H1 (cell line): ENCODE results near the gene TPRN. TPM values are rescaled to one million over a fixed set of nuclear protein-coding genes. Genes with fewer than 3 reads are reported as not detected.

Experiments
- CTCF ChIA-PET: fragments of 300-600 bp; sonication (Branson Sonifier 250); formaldehyde crosslinking; loops from one replicate; lab custom pipeline; 2021; ENCODE audit not compliant: partially characterized antibody; lab: Charles Lee
- POLR2A ChIA-PET: fragments of 300-600 bp; sonication (Branson Sonifier 250); formaldehyde crosslinking; loops from one replicate; lab custom pipeline; 2021; ENCODE audit warnings: inconsistent platforms; ENCODE audit not compliant: partially characterized antibody; lab: Charles Lee
- DNase-seq, 2 experiments: peaks; one replicate each; pipeline versions ENCODE4 v3.0.0 to v3.0.0-alpha.2; 2010 to 2022; ENCODE audit warnings: low spot score in 2 of 2, low read depth in 1 of 2, mixed read lengths in 1 of 2
- FAIRE-seq: peaks from 2 replicates; lab custom pipeline; 2011; peaks lifted over from hg19 to GRCh38; lab: Jason Lieb, UNC
- H2AFZ ChIP-seq: 2 replicates; pipeline ENCODE4 v1.8.1; 2012; ENCODE audit warnings: low read length, inconsistent platforms
- H2AK5ac ChIP-seq: 2 replicates; pipeline ENCODE4 v1.6.1; 2013; ENCODE audit warnings: low read depth, low read length
- H2BK120ac ChIP-seq: replicated peaks from 2 replicates; pipeline ENCODE3; 2013; ENCODE audit warnings: low read depth, low read length, inconsistent platforms
- H2BK12ac ChIP-seq: 2 replicates; pipeline ENCODE4 v1.6.1; 2013; ENCODE audit warnings: low read depth, low read length
- H2BK15ac ChIP-seq: 2 replicates; pipeline ENCODE4 v1.6.1; 2013; ENCODE audit warnings: low read length
- H2BK20ac ChIP-seq: 2 replicates; pipeline ENCODE4 v1.6.1; 2013; ENCODE audit warnings: low read length
- H2BK5ac ChIP-seq: 2 replicates; pipeline ENCODE4 v1.6.1; 2013; ENCODE audit warnings: low read depth, low read length
- H3K14ac ChIP-seq: 2 replicates; pipeline ENCODE4 v1.6.1; 2013; ENCODE audit warnings: inconsistent platforms; ENCODE audit not compliant: insufficient read length
- H3K18ac ChIP-seq: 2 replicates; pipeline ENCODE4 v1.6.1; 2013; ENCODE audit warnings: low read length; ENCODE audit errors: extremely low read depth
- H3K23ac ChIP-seq: 2 replicates; pipeline ENCODE4 v1.6.1; 2013; ENCODE audit warnings: inconsistent platforms; ENCODE audit not compliant: insufficient read length
- H3K23me2 ChIP-seq: 2 replicates; pipeline ENCODE4 v1.6.1; 2013; ENCODE audit warnings: low read depth, low read length
- H3K27ac ChIP-seq: 2 replicates; pipeline ENCODE4 v1.6.1; 2011; ENCODE audit warnings: low read depth, low read length, inconsistent platforms
- H3K27me3 ChIP-seq, 4 experiments: replicated peaks in 1 of 4; 1 replicate in 1 of 4; 2 replicates in 3 of 4; pipeline versions ENCODE4 v1.6.1 to v1.8.1; 2011 to 2013; ENCODE audit warnings: low read length in 3 of 4, mild to moderate bottlenecking in 3 of 4, inconsistent platforms in 2 of 4, mixed read lengths in 2 of 4, moderate library complexity in 1 of 4; ENCODE audit not compliant: control insufficient read depth in 3 of 4, insufficient read depth in 3 of 4; ENCODE audit errors: extremely low read depth in 1 of 4
- H3K36me3 ChIP-seq, 4 experiments: 2 replicates each; pipeline versions ENCODE4 v1.6.1 to v1.8.1; 2011 to 2013; ENCODE audit warnings: mild to moderate bottlenecking in 4 of 4, low read length in 3 of 4, moderate library complexity in 2 of 4, control low read depth in 1 of 4, inconsistent platforms in 1 of 4; ENCODE audit not compliant: insufficient read depth in 4 of 4, control insufficient read depth in 2 of 4
- H3K4ac ChIP-seq: replicated peaks from 2 replicates; pipeline ENCODE3; 2013; ENCODE audit warnings: low read length, low read depth, mixed read lengths, inconsistent platforms; ENCODE audit not compliant: insufficient read length
- H3K4me1 ChIP-seq, 4 experiments: replicated peaks in 1 of 4; 1 replicate in 1 of 4; 2 replicates in 3 of 4; pipeline versions ENCODE4 v1.6.1 to v1.8.1; 2011 to 2013; ENCODE audit warnings: low read length in 3 of 4, inconsistent platforms in 2 of 4, mixed read lengths in 1 of 4; ENCODE audit not compliant: insufficient read depth in 4 of 4, control insufficient read depth in 3 of 4
- H3K4me2 ChIP-seq, 2 experiments: 2 replicates each; pipeline versions ENCODE4 v1.6.1 to v1.8.1; 2011 to 2013; ENCODE audit warnings: low read depth in 2 of 2, low read length in 2 of 2, control low read depth in 1 of 2, inconsistent platforms in 1 of 2, mild to moderate bottlenecking in 1 of 2; ENCODE audit not compliant: insufficient read depth in 1 of 2
- H3K4me3 ChIP-seq, 4 experiments: fragments of 200-600, 300-600 bp in 1 of 4; sonication (generic), shearing (Covaris generic), sonication (Bioruptor Twin) in 1 of 4; 2 replicates each; pipeline versions ENCODE4 v1.5.1 to v1.8.1; 2011 to 2016; ENCODE audit warnings: low read length in 4 of 4, low read depth in 3 of 4, control low read depth in 2 of 4, inconsistent platforms in 2 of 4, mild to moderate bottlenecking in 2 of 4, mixed read lengths in 1 of 4, moderate library complexity in 1 of 4; ENCODE audit not compliant: insufficient read depth in 2 of 4; ENCODE audit errors: extremely low read depth in 1 of 4
- H3K56ac ChIP-seq: replicated peaks from 2 replicates; pipeline ENCODE3; 2013; ENCODE audit warnings: low read depth, mild to moderate bottlenecking, mixed read lengths, low read length, inconsistent platforms; ENCODE audit not compliant: insufficient read length
- H3K79me1 ChIP-seq: 2 replicates; pipeline ENCODE4 v1.6.1; 2013; ENCODE audit warnings: low read depth, low read length, control low read depth
- H3K79me2 ChIP-seq, 2 experiments: 2 replicates each; pipeline versions ENCODE4 v1.6.1 to v1.8.1; 2012 to 2013; ENCODE audit warnings: low read length in 2 of 2, mild to moderate bottlenecking in 2 of 2, inconsistent platforms in 1 of 2; ENCODE audit not compliant: insufficient read depth in 2 of 2, control insufficient read depth in 1 of 2
- H3K9ac ChIP-seq, 4 experiments: replicated peaks in 1 of 4; 1 replicate in 1 of 4; 2 replicates in 3 of 4; pipeline versions ENCODE4 v1.6.1 to v1.8.1; 2011 to 2013; ENCODE audit warnings: low read depth in 3 of 4, low read length in 3 of 4, control low read depth in 2 of 4, mild to moderate bottlenecking in 2 of 4, moderate library complexity in 2 of 4, inconsistent platforms in 1 of 4; ENCODE audit errors: extremely low read depth in 1 of 4
- H3K9me3 ChIP-seq, 2 experiments: 2 replicates each; pipeline versions ENCODE4 v1.6.1 to v1.8.1; 2012 to 2013; ENCODE audit warnings: mild to moderate bottlenecking in 2 of 2, moderate library complexity in 2 of 2, control low read depth in 1 of 2, inconsistent platforms in 1 of 2, low read depth in 1 of 2, low read length in 1 of 2, mixed read lengths in 1 of 2; ENCODE audit not compliant: insufficient read depth in 2 of 2
- H4K20me1 ChIP-seq, 2 experiments: replicated peaks in 1 of 2; 2 replicates each; pipeline versions ENCODE3 to v1.8.1; 2011 to 2013; ENCODE audit warnings: inconsistent platforms in 2 of 2, low read length in 2 of 2, mild to moderate bottlenecking in 1 of 2; ENCODE audit not compliant: insufficient read depth in 2 of 2, control insufficient read depth in 1 of 2
- H4K5ac ChIP-seq: 2 replicates; pipeline ENCODE4 v1.6.1; 2013; ENCODE audit warnings: low read length, low read depth, mixed read lengths, inconsistent platforms; ENCODE audit not compliant: insufficient read length
- H4K8ac ChIP-seq: 2 replicates; pipeline ENCODE4 v1.8.0; 2013; ENCODE audit warnings: mild to moderate bottlenecking, moderate library complexity, low read length, inconsistent platforms; ENCODE audit not compliant: insufficient read depth; ENCODE audit errors: extremely low read depth
- H4K91ac ChIP-seq: replicated peaks from 2 replicates; pipeline ENCODE3; 2013; ENCODE audit warnings: low read length, mixed read lengths, inconsistent platforms; ENCODE audit not compliant: insufficient read length
- BRCA1 ChIP-seq: IDR thresholded peaks from 2 replicates; pipeline ENCODE4 v1.6.1; 2012; ENCODE audit warnings: low read depth, low read length, improper control_type of control experiment
- CBX8 ChIP-seq: fragments of 300-800, 300-1000 bp; sonication (generic); IDR thresholded peaks from 2 replicates; pipeline ENCODE4 v1.7.1; 2016; ENCODE audit warnings: low read depth, low read length, borderline replicate concordance
- EP300 ChIP-seq, 2 experiments: IDR thresholded peaks; 1 replicate in 1 of 2; 2 replicates in 1 of 2; pipeline ENCODE4 v1.6.1; 2011 to 2012; ENCODE audit warnings: low read depth in 2 of 2, low read length in 2 of 2, mild to moderate bottlenecking in 2 of 2, borderline replicate concordance in 1 of 2, inconsistent platforms in 1 of 2, moderate library complexity in 1 of 2
- HDAC2 ChIP-seq, 2 experiments: fragments of 300-600 bp in 1 of 2; sonication (generic) in 1 of 2; IDR thresholded peaks; 2 replicates each; pipeline ENCODE4 v1.6.1; 2011 to 2012; ENCODE audit warnings: low read depth in 2 of 2, low read length in 2 of 2, mild to moderate bottlenecking in 2 of 2, moderate library complexity in 2 of 2, borderline replicate concordance in 1 of 2, inconsistent platforms in 1 of 2
- POLR2A ChIP-seq, 2 experiments: IDR thresholded peaks; 1 replicate in 1 of 2; 2 replicates in 1 of 2; pipeline ENCODE4 v1.6.1; 2011; ENCODE audit warnings: low read depth in 2 of 2, low read length in 2 of 2, mild to moderate bottlenecking in 2 of 2; ENCODE audit errors: control extremely low read depth in 1 of 2
- TBP ChIP-seq: IDR thresholded peaks from 2 replicates; pipeline ENCODE4 v1.6.1; 2011; ENCODE audit warnings: low read depth, low read length, improper control_type of control experiment
- TCF12 ChIP-seq: IDR thresholded peaks from 2 replicates; pipeline ENCODE4 v1.6.1; 2011; ENCODE audit warnings: low read depth, mild to moderate bottlenecking, low read length
- WGBS, 2 experiments: shearing (Covaris generic) in 1 of 2; methylation state at CpG; one replicate each; pipeline versions ENCODE4 v1.1.6 to v1.1.7; 2013 to 2015; ENCODE audit warnings: low lambda C conversion rate in 2 of 2, mixed read lengths in 2 of 2, inconsistent platforms in 1 of 2, low coverage in 1 of 2, missing lambda C conversion rate in 1 of 2; ENCODE audit not compliant: insufficient replicate concordance in 2 of 2, insufficient coverage in 1 of 2, insufficient read length in 1 of 2; ENCODE audit errors: extremely low coverage in 1 of 2, missing lambda C conversion rate in 1 of 2; 5-methylcytosine and 5-hydroxymethylcytosine counted together
- polyA plus RNA-seq, 7 experiments: library from polyadenylated mRNA; depleted of rRNA in 3 of 7; stranded (reverse) in 5 of 7; unstranded in 2 of 7; fragments of >200 nt in 5 of 7; fragments of 200-250 nt in 2 of 7; gene quantifications; 1 replicate in 5 of 7; 2 replicates in 1 of 7; 4 replicates in 1 of 7; pipeline versions ENCODE4 v1.2.1 to v1.2.3, GENCODE V29; 2011 to 2013; ENCODE audit warnings: missing spikeins in 2 of 7, mixed read lengths in 2 of 7
- total RNA-seq: library from RNA; stranded (reverse); fragmentation: NEBNext Ultra II Directional; extraction: Animal tissue kit (Norgen Biotek cat#: 25700); gene quantifications from 2 replicates; pipeline ENCODE4 v1.2.1, GENCODE V29; 2021

Gene TPRN
- total and polyA plus RNA-seq, 2 of the 8 experiments (the other 6 are each of a cell fraction or from before 2014, with no cell fraction given) = 9.7 to 23.2 TPM

- peaks cover 0 to 14% (median 3%) of the 10 kb centered on the region in 4 experiments; a peak in 4 of 7 replicates for H3K4me1 ChIP-seq
- no peak for FAIRE-seq
- no peak overlapping the region for H4K5ac ChIP-seq
- H3K4me3 ChIP-seq = no peak overlapping the region
- no peak overlapping the region for H3K14ac ChIP-seq
- H2AFZ ChIP-seq = no peak overlapping the region
- no peaks in the 10 kb centered on the region for H3K36me3 ChIP-seq
- H3K79me1 ChIP-seq = no peaks in the 10 kb centered on the region
- no peak overlapping the region for H4K91ac ChIP-seq
- DNase-seq = no peak
- H2BK12ac ChIP-seq = no peak overlapping the region
- CTCF ChIA-PET = interaction anchor here (0.6 to 20.2 kb wide), 13 partner anchors 12 to 259 kb away, joined by 3 to 204 read pairs (median 4); partner anchors contain the start of genes ANAPC2, SSNA1 and TOR4A
- no peak overlapping the region for H2BK20ac ChIP-seq
- H4K20me1 ChIP-seq = peaks cover 0 to 1% of the 10 kb centered on the region in 2 experiments
- no peaks in the 10 kb centered on the region; the same call in 1 of the 2 replicates for H3K23me2 ChIP-seq
- 81% methylated on average over 18 of the region's 31 CpGs; no CpG with 5 or more reads in 1 of the 2 experiments for WGBS, 2 experiments
- H2BK5ac ChIP-seq = no peak overlapping the region
- TF ChIP-seq TBP (no peak), POLR2A (IDR thresholded peaks at IDR 0.05; ENCODE audit: control extremely low read depth in 1 of 2, low read depth in 2 of 2, low read length in 2 of 2) (no peak), CBX8 (no peak), EP300 (IDR thresholded peaks at IDR 0.05; ENCODE audit: borderline replicate concordance in 1 of 2, low read depth in 2 of 2, low read length in 2 of 2) (no peak), TCF12 (no peak), BRCA1 (no peak), HDAC2 (IDR thresholded peaks at IDR 0.05; ENCODE audit: borderline replicate concordance in 1 of 2, low read depth in 2 of 2, low read length in 2 of 2) (no peak)
- H3K23ac ChIP-seq = no peak overlapping the region
- H3K4me2 ChIP-seq = no peak overlapping the region
- H3K27me3 ChIP-seq = no peaks in the 10 kb centered on the region; a peak in 1 of 7 replicates
- no peak overlapping the region for H2AK5ac ChIP-seq
- H3K18ac ChIP-seq = no peak overlapping the region
- no peak overlapping the region for H3K27ac ChIP-seq
- no peak overlapping the region for H2BK120ac ChIP-seq
- H3K9ac ChIP-seq = no peak overlapping the region
- no peak overlapping the region for H3K56ac ChIP-seq
- no peak overlapping the region for H2BK15ac ChIP-seq
- no peak overlapping the region for H4K8ac ChIP-seq
- POLR2A ChIA-PET = interaction anchor here (0.7 to 69.9 kb wide), 5 partner anchors 16 to 43 kb away, joined by 3 to 1462 read pairs (median 6); partner anchors contain the start of genes NELFB, STPG3, TOR4A and TPRN
- no peak overlapping the region for H3K4ac ChIP-seq
- no peaks in the 10 kb centered on the region for H3K9me3 ChIP-seq
- H3K79me2 ChIP-seq = no peaks in the 10 kb centered on the region
These were observed 29.6 kb upstream of the TPRN start for GRCh38 chr9:137229903-137230704.
